Central memory CD8-positive, alpha-beta T cell (primary cell): Measurements from ENCODE around the gene SNED1.
"Not testable (repeated sequence)": the region's sequence is repeated elsewhere in the genome, so short reads cannot be mapped to it uniquely, and the experiment has no call there.

ENCODE experiments used
- ATAC-seq: fragments of 150-1000 bp; cut with Tn5 transposase; replicated peaks from 2 replicates; pipeline ENCODE4 v1.10.0; 2022; ENCODE audit warnings: mild to moderate bottlenecking, moderate FRiP score, moderate number of reproducible peaks; ENCODE audit not compliant: poor library complexity, severe bottlenecking; ENCODE audit errors: extremely low read depth
- DNase-seq, 2 donors: peaks; one replicate each; pipeline ENCODE4 v3.0.0; 2021; ENCODE audit warnings: low spot score in 2 of 2
- H3K27ac Mint-ChIP-seq: one replicate; pipeline ENCODE4 v1.8.0; 2022; ENCODE audit warnings: low read depth, mild to moderate bottlenecking, moderate library complexity, mixed read lengths
- H3K27me3 Mint-ChIP-seq: one replicate; pipeline ENCODE4 v1.8.0; 2022; ENCODE audit warnings: mixed read lengths
- H3K36me3 Mint-ChIP-seq: one replicate; pipeline ENCODE4 v1.8.0; 2022; ENCODE audit warnings: mild to moderate bottlenecking, moderate library complexity, mixed read lengths; ENCODE audit not compliant: insufficient read depth
- H3K4me1 Mint-ChIP-seq: one replicate; pipeline ENCODE4 v1.8.0; 2022; ENCODE audit warnings: mixed read lengths
- H3K4me3 Mint-ChIP-seq: one replicate; pipeline ENCODE4 v1.8.0; 2022; ENCODE audit warnings: mild to moderate bottlenecking, moderate library complexity, mixed read lengths
- H3K9me3 Mint-ChIP-seq: one replicate; pipeline ENCODE4 v1.8.0; 2022; ENCODE audit warnings: mixed read lengths

Gene SNED1

DNA sequence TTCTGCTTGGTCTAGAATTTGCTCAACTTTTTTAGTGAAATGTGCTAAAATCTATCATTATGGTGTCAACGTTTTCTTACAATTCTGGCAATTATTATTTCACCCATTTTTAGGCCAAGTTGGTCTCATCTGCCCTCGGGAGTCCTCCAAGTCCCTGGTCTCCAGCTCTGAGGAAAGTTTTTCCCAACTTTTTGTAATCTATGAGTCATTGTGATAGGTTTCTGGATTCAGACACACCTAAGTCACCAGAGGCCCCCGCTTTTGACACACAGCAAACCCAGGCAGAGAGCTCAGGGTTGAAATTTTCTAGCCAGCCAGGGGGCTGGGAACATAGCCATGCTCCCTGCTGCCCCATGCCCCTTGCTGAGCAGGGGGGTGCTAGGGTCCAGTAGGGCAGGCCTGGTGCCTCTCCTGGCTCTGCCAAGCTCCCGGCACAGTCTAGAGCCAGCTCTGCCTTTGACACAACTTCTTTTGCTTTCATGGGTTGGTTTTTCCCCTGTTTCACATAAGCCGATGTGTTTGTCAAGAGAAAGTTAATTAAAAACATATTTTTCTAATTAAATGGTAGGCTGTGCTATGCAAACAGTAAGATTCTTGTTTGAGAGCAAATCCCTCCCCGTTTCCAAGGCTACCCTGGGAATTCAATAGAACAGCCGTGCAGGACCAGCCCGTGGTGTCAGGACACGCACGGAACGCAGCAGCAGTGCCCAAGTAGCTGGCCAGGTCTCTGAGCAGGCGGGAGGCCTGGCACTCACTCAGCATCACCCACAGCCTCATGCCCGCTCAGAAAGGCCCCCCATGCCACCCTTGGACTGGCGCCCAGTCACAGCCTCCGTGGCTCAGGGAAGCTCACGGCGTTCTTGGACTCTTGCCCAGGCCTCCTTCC lies 25.5 kb upstream of the SNED1 start:
- Mint-ChIP-seq H3K4me3 (no peak overlapping the region), H3K9me3 (no peaks in the 10 kb centered on the region), H3K27ac (no peak overlapping the region), H3K27me3 (peaks cover 43% of the 10 kb centered on the region), H3K4me1 (no peaks in the 10 kb centered on the region), H3K36me3 (no peaks in the 10 kb centered on the region)
- no peak for ATAC-seq
- no peak for DNase-seq

DNA sequence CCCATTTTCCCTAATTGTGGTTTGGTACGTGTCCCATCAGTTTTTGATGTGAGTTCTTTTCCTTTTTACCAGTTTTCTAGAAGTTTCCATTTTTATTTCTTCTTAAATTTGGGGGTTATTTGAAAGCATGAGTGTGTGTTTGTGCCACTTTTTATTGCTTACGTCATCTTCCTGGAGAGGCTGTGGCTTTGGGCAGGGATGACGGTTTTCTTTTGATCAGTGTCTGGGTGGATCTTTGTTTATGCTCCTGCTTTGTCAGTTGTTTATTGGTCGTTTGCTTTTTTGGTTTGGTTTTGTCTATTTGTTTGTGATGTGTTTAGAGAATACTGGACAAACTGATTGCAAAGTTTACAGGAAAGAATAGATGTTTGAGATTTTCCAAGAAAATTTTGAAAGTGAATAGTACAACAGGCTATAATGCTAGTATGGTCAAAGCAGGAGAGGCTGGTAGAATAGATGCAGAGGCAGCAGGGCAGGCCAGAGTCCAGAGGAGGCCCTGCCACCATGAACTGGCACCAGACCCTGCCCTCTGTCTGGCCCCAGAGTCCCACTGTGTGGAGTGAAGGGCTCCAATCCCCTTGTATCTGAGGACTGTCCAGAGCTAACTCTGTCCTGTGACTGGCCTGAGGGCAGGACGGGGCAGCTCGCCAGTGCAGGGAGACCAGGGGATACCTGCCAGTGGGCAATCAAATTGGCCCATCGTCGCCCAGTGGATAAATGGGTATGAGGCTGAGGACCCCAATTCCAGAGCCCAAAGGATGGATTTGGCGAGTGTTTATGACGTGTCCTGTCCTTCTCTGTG lies 23.4 kb upstream of the SNED1 start:
- DNase-seq (no peak), ATAC-seq (no peak)
- H3K27me3 Mint-ChIP-seq = peaks cover 43% of the 10 kb centered on the region
- no peaks in the 10 kb centered on the region for H3K4me1 Mint-ChIP-seq
- H3K4me3 Mint-ChIP-seq = no peak overlapping the region
- no peaks in the 10 kb centered on the region for H3K9me3 Mint-ChIP-seq
- no peak overlapping the region for H3K27ac Mint-ChIP-seq
- H3K36me3 Mint-ChIP-seq = no peaks in the 10 kb centered on the region

DNA sequence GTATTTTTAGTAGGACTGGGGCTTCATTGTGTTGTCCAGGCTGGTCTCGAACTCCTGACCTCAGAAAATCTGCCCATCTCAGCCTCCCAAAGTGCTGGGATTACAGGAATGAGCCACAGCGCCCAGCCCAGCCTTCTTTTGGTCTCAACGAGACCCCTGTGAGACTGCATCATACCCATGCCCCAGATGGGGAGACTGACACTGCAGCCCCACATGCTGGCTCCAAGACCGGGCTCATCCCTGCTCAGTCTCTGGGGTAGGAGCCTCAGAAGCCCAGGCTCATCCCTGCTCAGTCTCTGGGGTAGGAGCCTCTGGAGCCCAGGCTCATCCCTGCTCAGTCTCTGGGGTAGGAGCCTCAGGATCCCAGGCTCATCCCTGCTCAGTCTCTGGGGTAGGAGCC lies 22.5 kb upstream of the SNED1 start:
- not testable (repeated sequence) for H3K9me3 Mint-ChIP-seq

DNA sequence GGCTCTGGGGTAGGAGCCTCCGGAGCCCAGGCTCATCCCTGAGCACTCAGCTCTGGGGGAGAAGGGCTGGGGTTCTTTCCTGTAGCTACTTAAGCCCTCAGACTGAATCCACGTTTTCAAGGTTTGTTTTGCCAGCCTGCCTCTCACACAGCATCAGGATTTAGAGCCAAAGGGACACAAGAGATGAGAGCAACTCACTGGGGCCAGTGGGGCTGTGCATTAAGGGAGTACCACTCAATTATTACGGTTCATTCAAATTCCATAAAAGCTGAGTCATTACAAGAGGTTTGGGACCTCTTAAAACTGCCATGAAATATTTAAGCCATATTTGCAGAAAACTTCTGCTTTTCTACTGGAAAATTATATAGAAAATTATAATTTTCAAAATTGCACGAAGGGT lies 17.1 kb upstream of the SNED1 start:
- H3K4me1 Mint-ChIP-seq = no peaks in the 10 kb centered on the region
- H3K36me3 Mint-ChIP-seq = no peaks in the 10 kb centered on the region
- peaks cover 9% of the 10 kb centered on the region for H3K27me3 Mint-ChIP-seq
- DNase-seq = no peak
- H3K4me3 Mint-ChIP-seq = no peak overlapping the region
- no peak overlapping the region for H3K27ac Mint-ChIP-seq
- ATAC-seq = no peak
- H3K9me3 Mint-ChIP-seq = no peaks in the 10 kb centered on the region

More for the DNA sequence above, 22.5 kb upstream of the SNED1 start:
- not testable (repeated sequence) for DNase-seq, ATAC-seq, H3K27ac Mint-ChIP-seq, H3K4me1 Mint-ChIP-seq, H3K4me3 Mint-ChIP-seq, H3K36me3 Mint-ChIP-seq
- peaks cover 39% of the 10 kb centered on the region for H3K27me3 Mint-ChIP-seq

DNA sequence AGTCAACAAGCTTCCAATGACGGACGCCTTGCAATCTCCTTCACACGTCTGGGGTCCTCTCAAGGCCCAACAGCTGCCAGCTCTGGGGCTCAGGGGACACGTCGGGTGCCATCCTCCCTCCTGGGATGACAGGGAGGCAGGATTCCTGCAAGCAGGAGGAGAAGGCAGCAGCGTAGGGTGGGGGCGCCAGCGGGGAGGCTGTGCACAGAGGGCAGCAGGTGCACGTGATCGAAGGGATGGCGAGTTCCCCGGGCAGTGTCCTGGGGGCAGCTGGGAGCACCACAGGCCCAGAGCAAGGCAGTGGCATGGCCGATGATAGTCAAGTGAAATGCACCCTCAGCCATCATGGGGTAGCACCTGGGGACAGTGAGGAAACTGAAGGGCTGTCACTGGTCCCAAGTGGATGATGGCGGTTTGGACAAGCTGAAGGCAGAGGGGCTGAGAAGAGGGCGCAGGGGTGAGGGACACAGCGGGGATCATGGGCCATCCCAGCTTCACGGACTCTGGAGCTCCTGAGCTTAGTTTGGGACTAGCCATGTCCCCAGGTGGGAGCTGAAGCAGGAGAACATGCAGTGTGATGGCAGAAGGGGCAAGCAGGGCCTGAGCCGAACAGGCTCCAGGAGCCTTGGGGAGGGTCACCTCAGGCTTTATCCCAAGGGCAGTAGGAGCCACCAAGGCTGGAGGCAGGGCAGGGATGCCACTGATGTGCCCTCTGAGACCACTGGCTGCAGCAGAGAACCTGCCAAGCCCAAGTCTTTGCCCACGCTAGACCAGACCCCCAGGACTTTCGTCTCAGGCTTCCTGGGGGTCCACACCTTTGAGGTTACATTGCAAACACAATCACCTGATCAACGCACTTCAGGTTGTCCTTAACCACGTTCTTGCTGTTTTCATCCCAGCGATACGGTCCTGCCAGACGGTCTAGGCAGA lies 16.3 kb upstream of the SNED1 start:
- Mint-ChIP-seq H3K4me3 (no peak overlapping the region), H3K4me1 (no peaks in the 10 kb centered on the region), H3K27ac (no peak overlapping the region), H3K27me3 (peaks cover 9% of the 10 kb centered on the region), H3K9me3 (no peaks in the 10 kb centered on the region), H3K36me3 (no peaks in the 10 kb centered on the region)
- ATAC-seq (no peak), DNase-seq (no peak)

DNA sequence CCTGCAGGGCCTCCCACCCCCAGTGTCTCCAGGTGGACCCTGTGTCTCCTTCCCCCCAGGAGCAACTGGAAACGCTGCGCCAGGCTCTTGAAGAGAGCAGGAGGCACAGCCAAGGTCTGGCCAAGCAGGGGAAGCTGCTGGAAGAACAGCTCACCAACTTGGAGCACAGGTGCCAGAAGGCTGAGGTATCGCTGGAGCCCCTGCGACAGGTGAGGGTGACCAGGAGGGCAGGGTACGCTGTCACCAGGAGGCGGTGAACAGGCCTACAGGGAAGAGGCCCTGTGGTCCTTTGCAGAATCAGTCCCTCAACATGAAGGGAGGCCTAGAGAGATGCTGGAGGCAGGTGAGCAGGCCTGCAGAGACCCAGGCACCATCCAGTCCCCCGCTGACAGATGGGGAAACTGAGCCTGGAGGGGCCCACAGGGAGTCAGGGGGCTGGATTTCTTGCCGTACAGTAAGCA lies 15.6 kb upstream of the SNED1 start:
- no peaks in the 10 kb centered on the region for H3K36me3 Mint-ChIP-seq
- ATAC-seq = no peak
- H3K9me3 Mint-ChIP-seq = no peaks in the 10 kb centered on the region
- no peak overlapping the region for H3K4me3 Mint-ChIP-seq
- H3K27me3 Mint-ChIP-seq = peaks cover 9% of the 10 kb centered on the region
- DNase-seq = no peak
- H3K27ac Mint-ChIP-seq = no peak overlapping the region
- H3K4me1 Mint-ChIP-seq = no peaks in the 10 kb centered on the region

DNA sequence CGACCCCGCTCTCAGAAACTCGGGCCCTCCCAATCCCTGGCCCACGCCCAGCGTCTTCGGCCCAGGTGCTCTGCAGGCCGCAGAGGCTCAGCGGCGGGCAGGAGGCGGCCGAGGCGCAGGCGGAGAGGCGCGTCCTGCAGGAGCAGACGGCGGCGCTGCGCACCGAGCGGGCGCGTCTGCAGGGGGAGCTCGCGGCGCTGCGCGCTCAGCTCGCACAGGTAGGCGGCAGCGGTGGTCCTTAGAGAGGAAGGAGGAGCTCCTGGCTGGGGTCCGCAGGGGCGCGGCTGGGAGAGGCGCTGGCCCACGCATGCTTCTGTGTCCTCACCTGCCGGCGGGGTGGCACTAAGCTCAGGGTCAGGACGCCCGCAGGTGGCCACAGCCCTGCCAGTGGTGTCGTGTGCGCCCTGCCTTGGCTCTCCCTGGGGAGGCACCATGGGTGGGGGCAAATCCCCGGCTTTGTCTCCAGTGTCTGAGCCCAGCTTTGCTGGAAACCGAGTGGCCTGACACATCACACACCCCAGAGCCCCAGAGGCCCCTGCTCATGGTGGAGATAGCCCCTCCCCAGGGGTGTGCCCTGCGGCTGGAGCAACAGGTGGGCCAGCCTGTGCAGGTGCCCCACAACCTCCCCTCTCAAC lies 14.9 kb upstream of the SNED1 start:
- Mint-ChIP-seq H3K4me3 (no peak overlapping the region), H3K27ac (no peak overlapping the region), H3K36me3 (no peaks in the 10 kb centered on the region), H3K27me3 (peaks cover 9% of the 10 kb centered on the region), H3K4me1 (no peaks in the 10 kb centered on the region), H3K9me3 (no peaks in the 10 kb centered on the region)
- no peak for DNase-seq
- peak; percentile 46 for ATAC-seq

DNA sequence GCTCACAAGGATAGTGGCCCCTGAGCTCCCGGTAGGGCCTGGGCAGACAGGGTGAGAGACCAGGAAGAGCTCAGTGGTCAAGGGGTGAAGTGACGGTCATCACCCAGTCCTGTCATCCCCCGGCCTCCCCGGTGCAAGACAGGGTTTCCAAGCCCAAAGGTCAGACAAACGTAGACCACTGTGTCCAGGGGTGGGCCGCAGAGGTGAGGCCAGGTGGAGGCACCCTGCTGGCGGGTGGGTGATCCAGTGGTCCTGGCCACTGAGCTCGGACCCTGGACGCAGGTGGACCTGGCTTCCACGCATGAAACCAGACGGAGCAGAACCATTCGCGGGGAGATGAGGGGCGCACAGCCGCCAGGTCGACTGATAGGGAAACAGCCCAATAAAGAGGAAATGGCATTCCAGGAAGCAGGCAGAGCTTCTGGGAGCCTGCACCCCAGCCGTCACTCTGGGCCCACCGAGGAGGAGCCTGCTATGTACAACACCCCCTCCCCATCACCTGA lies 14.4 kb upstream of the SNED1 start:
- Mint-ChIP-seq H3K36me3 (no peaks in the 10 kb centered on the region), H3K27ac (no peak overlapping the region), H3K4me1 (no peaks in the 10 kb centered on the region), H3K27me3 (peaks cover 9% of the 10 kb centered on the region), H3K4me3 (no peak overlapping the region), H3K9me3 (no peaks in the 10 kb centered on the region)
- ATAC-seq = no peak
- no peak for DNase-seq

DNA sequence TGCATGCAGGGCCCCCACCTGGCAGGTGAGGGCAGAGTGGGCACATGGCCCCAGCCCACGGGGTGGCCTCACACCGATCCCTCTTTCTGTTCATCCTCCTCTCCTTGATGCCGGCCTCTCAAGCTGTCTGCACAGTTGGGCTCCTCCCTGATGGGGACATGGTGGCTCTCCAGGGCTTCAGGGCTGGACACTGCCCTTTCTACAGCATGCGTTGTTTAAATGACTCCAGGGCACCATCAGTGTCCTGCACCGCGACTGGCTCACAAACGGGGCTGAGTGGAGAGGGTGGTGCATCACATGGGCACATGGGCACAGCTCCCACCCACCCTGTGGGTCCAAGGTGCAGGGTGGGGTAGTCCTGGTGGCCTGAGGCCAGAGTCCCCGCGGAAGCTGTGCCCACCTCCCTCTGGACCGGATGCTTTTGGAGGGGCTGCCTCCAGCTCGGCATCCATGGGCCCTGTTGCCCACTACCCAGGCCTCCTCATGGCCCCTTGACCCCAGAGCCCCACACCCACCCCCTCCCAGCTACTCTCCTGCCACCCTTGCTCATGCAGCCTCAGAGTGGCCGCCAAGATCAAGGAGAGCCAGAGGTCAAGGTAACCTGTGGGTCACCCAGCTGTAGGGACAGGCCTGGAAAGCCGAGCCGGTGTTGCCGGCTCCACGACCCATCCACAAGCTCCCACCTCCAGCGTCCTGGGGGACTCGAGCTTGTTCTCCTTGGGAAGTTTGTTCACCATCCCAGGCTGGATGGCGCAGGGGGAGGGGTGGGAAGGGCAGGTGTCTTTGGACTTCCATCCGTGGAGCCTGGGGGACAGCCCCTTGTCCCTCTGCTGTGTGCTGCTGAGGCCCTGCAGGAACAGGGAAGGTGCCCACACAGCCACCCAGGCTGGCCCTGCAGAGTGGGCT lies 12.3 kb upstream of the SNED1 start:
- no peak for ATAC-seq
- no peak overlapping the region for H3K4me3 Mint-ChIP-seq

DNA sequence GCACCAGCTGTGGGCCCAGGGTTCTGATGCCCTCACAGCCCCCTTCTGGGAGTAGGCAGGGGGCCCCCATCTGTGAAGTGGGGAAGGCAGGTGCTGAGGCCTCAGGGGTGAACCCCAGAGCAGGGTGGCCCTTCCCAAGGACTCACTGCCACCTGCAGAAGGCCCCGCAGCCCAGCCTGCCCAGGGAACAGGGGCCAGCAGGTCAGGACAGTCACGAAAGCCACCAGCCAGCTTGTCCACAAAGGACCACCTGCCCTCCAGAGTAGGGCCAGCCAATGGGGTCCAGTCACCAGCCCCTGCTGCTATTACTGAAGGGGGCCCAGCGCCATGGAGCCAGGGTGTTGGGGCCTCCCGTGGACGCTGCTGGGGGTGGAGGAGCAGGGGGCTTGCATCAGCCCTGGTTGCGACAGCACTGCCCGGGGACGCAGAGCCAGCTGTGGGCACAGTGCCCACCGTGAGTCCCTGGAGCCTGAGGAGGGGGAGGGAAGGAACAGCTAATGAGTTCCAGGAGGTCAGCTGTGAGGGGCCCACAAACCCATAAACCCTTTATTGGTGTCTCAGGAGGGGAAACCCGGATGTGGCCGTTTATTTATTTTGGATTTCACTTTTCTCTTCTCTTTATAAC lies 11.5 kb upstream of the SNED1 start:
- H3K4me1 Mint-ChIP-seq = no peaks in the 10 kb centered on the region
- DNase-seq (no peak), ATAC-seq (no peak)
- no peak overlapping the region for H3K4me3 Mint-ChIP-seq
- no peaks in the 10 kb centered on the region for H3K36me3 Mint-ChIP-seq
- peaks cover 4% of the 10 kb centered on the region for H3K27me3 Mint-ChIP-seq
- H3K27ac Mint-ChIP-seq = no peak overlapping the region
- no peaks in the 10 kb centered on the region for H3K9me3 Mint-ChIP-seq

More for the DNA sequence above, 12.3 kb upstream of the SNED1 start:
- no peaks in the 10 kb centered on the region for H3K9me3 Mint-ChIP-seq
- H3K36me3 Mint-ChIP-seq = no peaks in the 10 kb centered on the region
- peak overlapping the region; percentile 81 for H3K27ac Mint-ChIP-seq
- peaks cover 9% of the 10 kb centered on the region for H3K27me3 Mint-ChIP-seq
- DNase-seq = no peak
- H3K4me1 Mint-ChIP-seq = no peaks in the 10 kb centered on the region

DNA sequence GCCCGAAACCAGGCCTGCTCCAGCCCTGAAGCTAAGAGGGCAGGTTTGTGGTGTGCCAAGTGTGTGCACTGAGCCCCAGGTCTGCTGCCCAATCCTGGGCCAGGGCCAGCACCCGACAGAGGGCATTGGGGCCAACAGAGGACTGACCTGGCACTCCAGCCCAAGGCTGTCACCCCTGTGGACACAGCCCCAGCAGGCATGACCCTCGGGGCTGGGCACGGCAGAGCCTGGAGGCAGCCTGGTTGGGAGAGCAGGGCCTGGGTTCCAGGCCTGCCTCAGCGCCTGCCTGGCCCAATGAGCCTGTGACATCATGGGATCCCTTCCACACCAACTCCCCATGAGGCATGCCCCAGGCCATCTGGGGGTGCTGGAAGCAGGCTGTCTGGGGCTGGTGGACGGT lies 10.8 kb upstream of the SNED1 start:
- Mint-ChIP-seq H3K9me3 (no peaks in the 10 kb centered on the region), H3K4me1 (peaks cover 5% of the 10 kb centered on the region), H3K4me3 (no peak overlapping the region), H3K36me3 (no peaks in the 10 kb centered on the region), H3K27ac (no peak overlapping the region), H3K27me3 (peaks cover 7% of the 10 kb centered on the region)
- DNase-seq (no peak), ATAC-seq (no peak)
